ENCODE results near the gene ZC3H13. TPM values are rescaled to one million over a fixed set of nuclear protein-coding genes. Genes with fewer than 3 reads are reported as not detected.
A peak's percentile ranks its signal among the peaks of the same experiment; 100 is the strongest.

Gene ZC3H13
- total and polyA plus RNA-seq, 2 of the 4 experiments (the other 2 are of a cell fraction), result 7.7 to 10.8 TPM

DNA sequence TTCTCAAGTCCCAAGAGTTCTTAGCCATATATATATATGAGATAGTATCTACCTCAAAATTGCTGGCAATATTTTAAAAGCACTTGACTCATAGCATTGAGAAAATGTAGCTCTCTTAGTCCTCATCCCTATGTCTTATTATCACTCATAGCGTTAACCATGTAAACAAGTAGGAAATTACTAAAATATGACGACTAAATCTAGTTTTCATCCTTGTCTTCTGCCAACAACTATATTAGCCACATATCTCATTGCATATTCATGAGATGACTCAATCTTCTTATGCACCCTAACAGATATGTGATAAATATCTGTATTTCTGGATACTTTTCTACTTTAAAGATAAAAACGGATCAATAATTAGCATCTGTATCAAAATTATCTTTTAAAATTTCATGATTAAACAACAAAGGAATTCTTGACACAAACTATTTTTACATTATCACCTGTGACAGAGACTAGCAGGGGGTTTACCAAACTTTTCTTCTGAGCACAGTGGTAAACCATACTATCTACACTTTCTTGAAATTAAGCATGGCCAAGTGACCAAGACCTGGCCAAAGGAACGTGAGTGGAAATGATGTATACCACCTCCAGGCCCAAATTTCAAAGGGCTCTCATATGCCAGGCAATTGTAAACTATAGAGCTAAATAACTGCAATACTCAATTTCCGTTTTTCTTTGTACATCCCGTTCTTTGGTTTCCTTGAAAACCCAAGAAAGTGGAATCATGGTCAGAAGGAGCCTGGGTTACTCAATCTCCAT lies 45.7 kb downstream of the ZC3H13 start:
- no peak for TF ChIP-seq RCOR1 (IDR thresholded peaks at IDR 0.05; ENCODE audit: insufficient replicate concordance, low read length)
- no peak for TF ChIP-seq MAZ (IDR thresholded peaks at IDR 0.05; ENCODE audit: borderline replicate concordance, low read depth, low read length)
- TF ChIP-seq, protein P1, sequence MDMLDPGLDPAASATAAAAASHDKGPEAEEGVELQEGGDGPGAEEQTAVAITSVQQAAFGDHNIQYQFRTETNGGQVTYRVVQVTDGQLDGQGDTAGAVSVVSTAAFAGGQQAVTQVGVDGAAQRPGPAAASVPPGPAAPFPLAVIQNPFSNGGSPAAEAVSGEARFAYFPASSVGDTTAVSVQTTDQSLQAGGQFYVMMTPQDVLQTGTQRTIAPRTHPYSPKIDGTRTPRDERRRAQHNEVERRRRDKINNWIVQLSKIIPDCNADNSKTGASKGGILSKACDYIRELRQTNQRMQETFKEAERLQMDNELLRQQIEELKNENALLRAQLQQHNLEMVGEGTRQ (IDR thresholded peaks at IDR 0.05; ENCODE audit: low read depth, low read length), result no peak
- TF ChIP-seq CHD1 (IDR thresholded peaks at IDR 0.05; ENCODE audit: low read depth, low read length), result no peak
- TF ChIP-seq POLR2A (IDR thresholded peaks at IDR 0.05; ENCODE audit: low read depth, low read length), result no peak
- no peak for TF ChIP-seq SMC3 (IDR thresholded peaks at IDR 0.05; ENCODE audit: low read depth, low read length)
- TF ChIP-seq CEBPB (IDR thresholded peaks at IDR 0.05; ENCODE audit: low read depth, low read length), result no peak
- TF ChIP-seq FOS (IDR thresholded peaks at IDR 0.05; ENCODE audit: low read depth, low read length), result no peak
- no peak for TF ChIP-seq RFX5 (IDR thresholded peaks at IDR 0.05; ENCODE audit: low read depth, low read length)
- Histone ChIP-seq H2BK120ac (ENCODE audit: low read depth, low read length) (no peak overlapping the region), H2AK9ac (replicated peaks; ENCODE audit: low read depth, low read length, poor library complexity) (no peak overlapping the region), H2AK5ac (ENCODE audit: low read depth, low read length) (no peak overlapping the region), H3K9me3 (ENCODE audit: control insufficient read depth, insufficient read depth, low read length) (no peaks in the 10 kb centered on the region), H3K27me3 (ENCODE audit: control insufficient read depth, insufficient read depth, low read length) (no peaks in the 10 kb centered on the region), H4K20me1 (ENCODE audit: insufficient read depth, low read length) (no peaks in the 10 kb centered on the region), H3K79me1 (ENCODE audit: low read depth in 1 of 2, low read length in 2 of 2) (no peaks in the 10 kb centered on the region; a peak in 1 of 4 replicates), H3K4me2 (ENCODE audit: low read depth, low read length) (no peak overlapping the region), H3K9me1 (ENCODE audit: insufficient read depth, low read length) (0 out of 2 replicates have a peak, but pooled peaks cover 3% of the 10 kb centered on the region), H3K14ac (replicated peaks; ENCODE audit: low read depth, low read length) (no peak overlapping the region), H3K27ac (ENCODE audit: insufficient read depth, low read length) (no peak overlapping the region), H3K18ac (ENCODE audit: low read depth, low read length) (no peak overlapping the region), H3K36me3 (ENCODE audit: control insufficient read depth, insufficient read depth, low read length) (peaks cover 13% of the 10 kb centered on the region), H2AFZ (replicated peaks; ENCODE audit: low read length, poor library complexity) (no peak overlapping the region), H3K4ac (ENCODE audit: low read depth, low read length) (no peak overlapping the region), H3K4me3 (ENCODE audit: insufficient read depth, low read depth, low read length) (no peak overlapping the region), H4K91ac (ENCODE audit: insufficient read depth, low read depth, low read length) (no peak overlapping the region), H4K5ac (ENCODE audit: low read depth, low read length) (no peak overlapping the region), H4K8ac (ENCODE audit: low read depth in 2 of 2, low read length in 2 of 2) (no peak overlapping the region), H3K23ac (ENCODE audit: low read depth, low read length) (no peak overlapping the region), H3K56ac (ENCODE audit: extremely low read depth, insufficient read depth, low read length) (no peak overlapping the region), H2BK5ac (ENCODE audit: low read depth, low read length, poor library complexity, severe bottlenecking) (no peak overlapping the region), H2BK15ac (ENCODE audit: low read depth, low read length) (no peak overlapping the region), H3K4me1 (ENCODE audit: control insufficient read depth, insufficient read depth, low read length) (no peaks in the 10 kb centered on the region), H3K9ac (ENCODE audit: low read depth, low read length) (no peak overlapping the region), H2BK20ac (ENCODE audit: low read depth, low read length) (no peak overlapping the region)
- ChIA-PET POLR2A (ENCODE audit: unreplicated experiment) (no interaction called here), CTCF (no interaction called here)
- intact Hi-C loops (cut with micrococcal nuclease) (no loop called here), dilution Hi-C loops (cut with HindIII; ENCODE audit: low sequenced_read_pairs, unreplicated experiment) (no loop called here), in situ Hi-C loops (cut with MboI; ENCODE audit: low sequenced_read_pairs) (no loop called here)
- ATAC-seq (ENCODE audit: low read depth), result no peak
- no TSS peak for BruUV-seq (replicated peaks)
- DNase-seq, result peak; percentile 4
- WGBS, 2 experiments (ENCODE audit: extremely low coverage in 2 of 2, insufficient read length in 1 of 2), result 83% methylated on average over 2 of the region's 6 CpGs; no CpG with 5 or more reads in 1 of the 2 experiments

All from IMR-90 (cell line).